A673 (cell line): ENCODE data around the gene FAM240B.

Source experiments
- CTCF ChIP-seq: fragments of 300-800, 200-600 bp; sonication (generic); conservative IDR thresholded peaks from 2 replicates; pipeline ENCODE4 v1.5.1; 2017; ENCODE audit warnings: low read depth, mild to moderate bottlenecking, antibody characterized with exemption, low read length, moderate library complexity, mixed read lengths
- EZH2 ChIP-seq: fragments of 200-600 bp; sonication (generic); IDR thresholded peaks from 2 replicates; pipeline ENCODE4 v1.6.1; 2017; ENCODE audit warnings: borderline replicate concordance, low read depth, mild to moderate bottlenecking, mixed read lengths, antibody characterized with exemption, low read length; ENCODE audit not compliant: poor library complexity, severe bottlenecking

GRCh38 chr9:38681747-38682227 lies 38.1 kb downstream of the FAM240B start:
- TF ChIP-seq CTCF (no peak), EZH2 (no peak)
